HG03558 (cell line): ENCODE measurements around the gene TNFSF15.
A peak's percentile ranks its signal among the peaks of the same experiment; 100 is the strongest.

Source experiments
- ATAC-seq: cut with Tn5 transposase; IDR thresholded peaks from one replicate; pipeline ENCODE4 v1.9.1; 2021; ENCODE audit warnings: moderate number of reproducible peaks; ENCODE audit not compliant: unreplicated experiment; ENCODE audit errors: extremely low read depth

TNFSF15 gene

DNA sequence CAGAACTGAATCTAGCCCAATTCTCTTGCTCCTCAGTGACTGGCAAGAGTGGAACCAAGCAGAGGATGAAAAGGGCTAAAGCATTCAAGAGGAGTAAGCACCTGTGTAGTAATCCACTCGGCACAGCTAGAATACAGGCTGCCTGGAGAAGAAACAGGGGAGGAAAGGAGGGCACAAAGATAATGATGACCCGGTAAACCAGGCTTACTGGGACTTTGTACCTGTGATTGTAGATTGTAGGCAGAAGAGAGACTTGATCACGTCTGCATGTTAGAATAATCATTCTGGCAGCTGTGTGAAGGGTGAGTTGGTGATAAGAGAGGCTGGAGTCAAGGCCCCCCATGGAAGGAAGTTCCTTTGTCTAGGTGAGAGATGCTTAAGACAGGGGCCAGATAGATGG, 20.6 kb upstream of the TNFSF15 start:
- ATAC-seq = no peak

DNA sequence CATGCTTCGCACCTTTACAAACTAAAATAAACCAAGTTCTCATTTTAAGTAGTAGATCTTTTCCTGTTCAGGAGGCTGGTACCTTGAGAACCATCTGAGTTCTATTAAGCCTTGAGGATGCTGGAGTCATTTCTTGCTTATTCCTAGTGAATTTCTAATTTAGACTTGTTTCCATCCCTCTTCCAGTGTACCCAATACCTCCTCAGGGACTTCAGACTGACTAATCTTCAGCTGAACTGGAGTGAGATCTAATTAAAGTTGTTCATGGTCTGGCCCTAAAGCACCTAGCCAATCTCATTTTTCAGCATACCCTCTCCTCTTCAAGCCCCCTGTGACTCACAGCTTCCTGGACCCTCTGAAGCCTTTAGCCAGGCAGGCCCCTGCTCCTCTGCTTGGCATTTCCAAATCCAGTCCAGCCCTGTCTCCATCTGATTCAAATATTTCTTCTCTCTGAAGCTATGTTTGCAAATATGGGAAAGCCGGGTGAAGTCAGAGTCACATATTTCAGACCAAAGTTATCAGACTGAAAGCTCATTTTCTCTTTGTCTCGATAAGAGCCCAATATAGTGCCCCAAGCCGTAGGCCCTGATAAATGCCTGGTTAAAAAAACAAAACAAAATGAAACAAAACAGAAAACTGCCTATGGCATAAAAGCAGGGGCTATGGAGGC, 19.4 kb upstream of the TNFSF15 start:
- no peak for ATAC-seq

DNA sequence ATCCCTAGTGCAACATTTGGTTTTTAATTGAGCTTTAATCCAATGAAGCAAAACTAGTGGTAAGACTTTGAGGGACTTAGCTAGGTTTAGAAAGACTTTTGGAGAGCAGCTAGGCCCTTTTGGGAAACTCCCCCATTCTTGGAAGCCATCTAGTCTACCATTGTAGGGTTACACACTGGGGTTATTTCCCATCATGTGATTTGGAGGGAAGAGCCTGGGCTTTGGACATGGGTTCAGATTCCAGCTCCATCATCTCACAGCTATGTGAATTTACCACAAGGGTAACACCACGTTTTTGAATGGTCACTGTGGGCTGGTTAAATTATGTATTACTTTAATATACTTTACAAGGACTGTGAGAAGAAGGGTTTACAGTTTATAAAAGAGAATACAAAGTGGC, 18.3 kb upstream of the TNFSF15 start:
- no peak for ATAC-seq

DNA sequence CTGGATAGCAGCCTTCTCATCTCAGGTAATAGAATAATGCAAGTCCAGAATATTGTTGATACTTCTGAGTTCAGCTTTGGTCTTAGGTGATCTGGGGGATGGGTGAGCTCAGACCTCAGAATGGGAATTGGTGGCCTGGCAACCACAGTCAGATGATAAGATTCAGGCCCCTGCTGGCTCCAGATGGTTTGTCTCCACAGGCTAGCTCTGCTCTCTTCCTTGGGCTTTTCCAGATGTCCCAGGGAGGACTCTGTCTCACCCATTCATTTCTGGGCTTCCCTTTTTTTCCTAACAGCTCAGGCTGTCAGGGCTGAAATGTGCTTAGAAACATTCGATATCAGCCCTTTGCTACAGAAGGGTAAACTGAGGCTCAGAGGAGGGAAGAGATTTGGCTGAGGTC, 17.6 kb upstream of the TNFSF15 start:
- no peak for ATAC-seq

DNA sequence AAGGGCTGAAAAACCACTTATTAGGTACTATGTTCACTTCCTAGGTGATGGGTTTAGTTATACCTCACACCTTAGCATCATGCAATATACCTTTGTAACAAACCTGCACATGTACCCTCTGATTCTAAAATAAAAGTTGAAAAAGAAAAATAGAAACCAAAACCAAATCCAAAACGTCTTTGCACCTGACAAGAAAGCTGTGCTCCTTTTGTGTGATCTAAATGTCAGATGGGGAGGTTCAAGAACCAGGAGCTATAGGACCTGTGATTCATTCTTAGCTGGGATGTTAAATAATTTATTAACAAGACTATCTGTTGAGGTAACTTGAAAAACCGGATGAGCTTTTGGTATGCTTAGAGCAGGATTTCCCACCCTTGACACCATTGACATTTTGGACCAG, 16.9 kb upstream of the TNFSF15 start:
- ATAC-seq = no peak

DNA sequence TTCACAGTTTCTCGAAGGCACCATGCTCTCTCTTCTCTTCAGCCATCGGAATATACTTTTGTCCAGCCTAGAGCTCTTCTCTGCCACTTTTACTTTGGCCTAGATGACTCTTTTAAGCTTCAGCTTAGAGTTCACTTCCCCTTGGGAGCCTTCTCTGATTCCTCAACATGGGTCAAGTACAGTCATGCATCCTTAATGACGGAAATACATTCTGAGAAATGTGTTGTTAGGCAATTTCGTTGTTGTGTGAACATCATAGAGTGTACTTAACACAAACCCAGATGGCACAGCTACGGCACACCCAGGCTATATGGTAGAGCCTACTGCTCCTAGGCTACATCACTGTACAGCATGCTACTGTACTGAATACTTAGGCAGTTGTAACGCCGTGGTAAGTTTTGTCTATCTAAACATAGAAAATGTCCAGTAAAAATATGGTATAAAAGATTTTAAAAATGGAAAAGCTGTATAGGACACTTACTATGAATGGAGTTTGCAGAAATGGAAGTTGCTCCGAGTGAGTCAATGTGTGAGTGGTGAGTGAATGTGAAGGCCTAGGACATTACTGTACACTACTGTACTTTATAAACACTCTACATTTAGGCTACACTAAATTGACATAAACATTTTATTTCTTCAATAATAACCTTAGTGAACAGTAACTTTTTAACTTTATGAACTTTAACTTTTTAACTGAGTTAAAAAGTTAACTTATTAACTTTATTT, 15.1 kb upstream of the TNFSF15 start:
- ATAC-seq = no peak

DNA sequence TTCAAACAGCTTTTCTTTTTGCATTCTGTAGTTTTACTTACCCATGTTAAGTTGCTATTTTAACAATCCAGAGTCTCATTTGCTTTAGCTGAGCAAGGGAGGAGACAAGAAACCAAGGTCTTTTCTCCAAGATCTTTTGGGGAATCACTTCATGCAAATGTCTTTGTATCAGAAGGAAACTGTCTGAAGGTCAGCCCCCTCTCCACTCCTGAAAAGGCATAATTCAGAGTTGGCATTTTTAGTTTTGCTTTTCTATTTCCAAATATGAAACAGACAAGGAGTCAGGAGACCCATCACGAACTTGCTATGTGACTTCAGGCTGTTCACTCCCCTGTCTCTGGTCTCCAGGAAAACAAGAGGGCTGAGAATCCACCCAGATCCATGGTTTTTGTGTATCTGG, 12.3 kb upstream of the TNFSF15 start:
- ATAC-seq = no peak

DNA sequence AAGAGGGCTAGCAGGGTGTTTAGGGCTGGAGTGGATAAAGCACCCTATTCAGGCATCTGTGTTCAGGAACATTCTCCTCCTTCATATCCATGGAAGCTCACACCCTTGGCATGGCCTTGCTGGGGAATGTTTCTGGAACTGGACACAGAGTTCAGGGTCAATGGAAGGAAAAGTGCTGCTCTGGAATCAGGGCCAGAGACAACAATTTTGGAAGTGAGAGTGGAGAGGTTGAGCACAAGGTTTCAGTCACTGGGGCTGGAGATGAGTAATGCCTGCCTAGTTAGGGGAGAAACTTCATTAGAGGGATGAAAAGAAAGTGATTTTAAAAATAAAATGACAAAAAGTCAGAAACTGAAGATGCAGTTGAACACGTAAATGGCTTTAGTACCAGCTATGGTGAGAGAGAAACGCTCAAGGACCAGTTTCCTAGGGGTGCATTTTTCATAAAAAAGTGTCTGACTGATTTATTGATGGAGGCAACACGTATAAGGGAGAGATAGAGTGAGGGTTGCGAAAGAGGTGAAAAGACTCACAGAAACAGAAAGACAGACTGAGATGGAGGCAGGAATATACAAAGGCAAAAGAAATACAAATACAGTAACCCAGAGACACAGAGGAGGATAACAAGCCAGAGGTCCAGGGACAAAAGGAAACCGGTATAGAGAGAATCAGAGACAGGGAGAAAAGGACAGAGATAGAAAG, 8.0 kb upstream of the TNFSF15 start:
- ATAC-seq = no peak

DNA sequence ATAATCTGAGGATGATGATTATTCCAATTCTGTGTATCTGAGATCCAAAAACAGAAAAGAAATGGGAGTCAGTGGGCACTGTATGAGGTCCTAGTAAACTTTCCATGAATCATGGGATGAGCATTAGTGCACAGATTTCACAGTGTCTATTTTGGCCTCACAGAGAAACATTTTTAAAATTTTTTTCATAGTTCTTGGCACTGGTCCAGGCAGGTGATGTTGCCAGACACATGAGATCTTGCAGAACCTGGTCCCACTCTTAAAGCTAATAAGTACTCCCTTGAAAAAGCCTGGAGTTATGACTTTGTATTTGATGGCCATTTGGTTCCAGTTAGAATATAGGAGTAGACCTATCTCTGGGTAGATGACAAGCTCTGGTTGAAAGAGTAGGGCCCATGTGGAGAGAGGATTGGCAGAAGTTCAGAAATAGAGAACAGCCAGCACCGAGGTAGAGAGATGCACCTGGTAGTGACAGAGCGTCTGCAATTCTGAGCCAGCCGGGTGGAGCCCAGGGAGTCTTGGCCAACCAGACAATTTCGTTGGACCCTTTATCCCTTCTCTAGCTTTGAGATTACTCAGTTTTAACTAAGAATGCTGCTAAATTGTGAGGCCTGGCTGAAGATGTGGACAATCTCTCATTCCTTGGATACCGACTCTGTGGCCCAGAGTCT, 6.3 kb upstream of the TNFSF15 start:
- ATAC-seq = no peak

DNA sequence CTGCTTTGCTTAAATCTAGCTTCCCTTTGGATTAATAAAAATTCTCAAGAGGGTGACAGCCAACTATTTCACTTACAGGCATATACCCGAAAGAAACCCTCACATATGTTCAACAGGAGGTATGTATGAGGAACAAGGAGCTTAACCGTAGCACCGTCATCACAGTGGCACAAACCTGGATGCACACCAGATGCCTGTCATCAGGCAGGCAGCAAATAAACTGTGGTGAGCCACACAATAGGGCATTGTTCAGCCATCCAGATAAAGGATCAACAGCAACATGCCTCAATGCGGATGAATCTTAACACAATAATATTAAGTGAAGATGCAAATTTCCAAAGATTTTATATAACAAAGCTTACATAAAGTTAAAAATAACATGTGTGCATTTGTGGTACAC, 5.5 kb upstream of the TNFSF15 start:
- no peak for ATAC-seq

DNA sequence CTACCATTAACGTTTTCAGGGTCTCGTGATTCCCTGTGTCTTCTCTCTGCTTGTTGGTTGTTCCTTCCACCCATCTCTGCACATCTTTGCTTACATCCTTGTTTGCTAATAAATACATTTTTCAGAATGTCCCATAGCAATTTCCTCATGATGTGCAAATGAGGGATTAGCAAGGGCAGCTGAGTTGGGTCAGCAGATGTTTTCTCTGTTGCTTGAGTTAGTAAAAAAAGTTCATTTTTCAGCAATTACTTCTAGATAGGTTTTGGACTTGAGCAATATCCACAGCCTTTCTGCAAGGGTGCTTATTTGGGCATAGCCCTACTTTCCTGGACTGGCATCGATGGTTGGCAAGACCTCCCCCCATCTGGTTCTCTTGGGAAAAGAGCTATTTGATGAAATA, 4.8 kb upstream of the TNFSF15 start:
- ATAC-seq = no peak

DNA sequence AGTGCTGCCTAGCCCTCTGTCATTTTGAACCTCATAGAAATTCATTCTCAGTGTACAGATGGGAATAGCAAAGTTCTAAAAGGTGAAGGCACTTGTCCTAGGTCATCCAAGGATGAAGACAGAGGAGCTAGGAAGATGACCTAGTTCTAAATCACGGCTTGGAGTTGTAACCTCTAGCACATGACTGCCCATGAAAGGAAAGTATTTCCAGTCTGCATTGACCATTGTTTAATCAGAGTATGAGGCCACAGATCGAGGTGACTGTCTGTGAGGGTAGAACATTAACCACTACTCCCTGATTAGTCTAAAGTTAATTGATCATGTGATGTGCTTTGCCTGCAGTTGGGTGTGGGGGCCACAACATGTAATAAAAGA, 674 bp upstream of the TNFSF15 start:
- ATAC-seq = peak; percentile 31

DNA sequence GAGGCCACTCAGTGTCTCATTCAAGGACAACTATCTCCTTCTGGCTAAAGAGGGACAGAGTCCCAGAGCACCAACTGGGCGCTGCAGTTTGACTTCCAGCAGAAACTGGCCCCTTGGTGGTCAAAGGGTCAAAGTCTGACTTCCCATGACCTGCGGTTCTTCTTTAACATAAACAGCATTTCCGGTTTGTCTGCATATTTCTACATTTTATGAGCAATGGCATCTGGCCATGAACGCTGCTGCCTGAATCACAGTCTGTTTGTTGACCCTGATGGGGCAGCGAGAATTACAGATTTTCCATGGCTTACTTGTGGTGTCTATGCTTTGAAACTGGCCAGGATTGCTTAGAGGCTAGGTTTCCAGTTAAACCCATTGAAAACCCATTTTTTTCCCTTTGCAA, 1.3 kb downstream of the TNFSF15 start:
- no peak for ATAC-seq

DNA sequence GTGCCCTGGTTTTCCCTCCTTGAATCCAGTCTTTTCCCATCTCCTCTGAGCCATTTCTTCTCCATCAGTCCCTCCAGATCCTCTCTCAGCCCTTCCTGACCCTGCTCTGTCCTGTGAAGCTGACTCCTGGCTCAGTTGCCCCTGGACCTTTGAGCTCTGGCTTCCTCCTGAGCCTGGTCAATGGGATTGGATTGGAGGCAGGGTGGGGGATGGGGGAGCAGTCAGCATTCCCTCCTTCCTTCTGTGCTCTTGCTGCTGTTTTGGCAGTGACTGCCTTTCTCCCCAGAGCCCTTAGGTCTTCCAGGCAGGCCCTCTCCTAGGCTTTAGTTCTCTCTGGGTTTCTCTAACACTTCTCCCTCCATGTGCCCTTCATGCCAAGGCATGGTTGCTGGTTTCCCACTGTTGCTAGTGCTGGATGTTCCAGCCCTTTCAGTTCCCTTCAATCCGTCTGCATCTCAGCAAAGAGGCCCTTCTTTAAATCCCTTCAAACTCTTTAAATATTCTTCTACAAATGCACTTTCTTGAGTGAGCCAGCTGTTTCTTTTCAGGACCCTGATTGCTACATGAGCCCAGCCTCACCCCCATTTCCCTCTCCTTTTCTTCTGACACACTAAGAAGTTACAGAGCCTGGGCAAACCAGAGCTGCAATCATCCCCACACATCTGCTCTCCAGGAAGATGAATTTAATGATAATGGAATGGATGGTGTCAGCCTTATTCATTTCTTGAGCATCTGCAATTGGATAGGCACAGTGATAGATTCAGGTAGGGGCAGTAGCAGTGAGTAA, 2.2 kb downstream of the TNFSF15 start:
- ATAC-seq = no peak

DNA sequence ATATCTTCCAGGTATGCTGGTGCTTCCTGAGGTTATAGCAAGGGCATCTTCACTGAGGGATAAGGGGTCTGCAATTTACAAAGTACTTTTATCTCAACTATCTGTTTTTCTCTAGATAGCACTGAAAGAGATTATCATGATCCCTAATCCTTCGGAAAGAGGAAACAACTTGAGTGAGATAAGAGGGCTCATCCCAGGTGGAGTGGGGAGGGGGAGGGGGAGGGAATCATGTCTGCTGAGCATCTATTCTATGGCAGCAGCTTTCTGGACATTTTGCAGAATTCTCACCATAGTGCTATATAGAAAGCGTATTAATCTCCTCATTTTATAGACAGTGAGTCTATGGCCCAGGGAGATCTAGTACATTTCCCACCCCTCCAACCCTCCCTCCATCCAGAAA, 5.9 kb downstream of the TNFSF15 start:
- no peak for ATAC-seq

DNA sequence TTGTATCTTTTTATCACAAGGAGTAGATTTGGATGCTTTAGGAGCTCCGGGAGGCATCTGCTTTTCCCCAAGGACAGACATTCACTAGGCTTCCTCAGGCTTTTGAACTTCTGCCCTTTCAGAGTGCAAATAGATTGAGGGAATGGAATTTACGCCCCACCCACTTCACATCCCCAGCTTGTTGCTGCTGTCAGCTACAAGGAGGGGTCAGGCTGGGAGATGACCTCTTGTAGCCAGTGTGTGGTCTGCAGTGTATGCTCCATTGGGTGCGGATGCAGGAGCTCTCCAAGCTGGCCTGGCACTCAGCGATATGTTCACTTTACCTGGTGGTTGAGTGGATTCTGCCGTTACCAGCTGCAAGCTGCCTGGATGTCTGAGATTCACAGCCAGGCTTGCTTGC, 6.4 kb downstream of the TNFSF15 start:
- no peak for ATAC-seq

DNA sequence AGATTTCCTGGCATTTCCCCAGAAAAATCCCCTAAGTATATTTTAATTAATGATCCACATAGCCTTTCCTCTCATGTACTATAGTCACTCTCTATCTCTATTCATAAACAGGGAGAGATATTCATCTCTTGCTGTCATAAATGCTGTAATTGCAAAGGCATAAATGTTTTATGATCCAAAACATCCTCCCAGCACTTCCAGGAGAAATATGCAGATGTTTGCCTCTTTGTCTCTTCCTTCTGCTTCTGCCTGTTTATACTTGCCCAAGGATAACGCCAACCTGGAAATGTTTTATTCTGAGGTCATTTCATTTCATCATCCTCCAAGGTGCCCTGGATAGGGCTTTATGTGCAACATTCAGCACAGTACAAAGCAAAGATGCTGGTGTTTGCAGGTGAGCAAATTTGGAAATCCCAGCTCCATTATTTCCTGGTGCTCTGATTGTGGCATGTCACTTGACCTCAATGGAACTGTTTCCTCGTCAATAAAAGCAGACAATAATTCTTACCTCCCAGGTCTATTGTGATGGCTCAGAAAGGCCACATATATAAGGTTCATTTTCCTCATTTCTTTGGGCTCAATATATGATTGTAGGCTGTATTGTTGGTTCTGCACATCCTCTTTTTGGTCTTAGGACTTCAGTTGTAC, 6.9 kb downstream of the TNFSF15 start:
- no peak for ATAC-seq

DNA sequence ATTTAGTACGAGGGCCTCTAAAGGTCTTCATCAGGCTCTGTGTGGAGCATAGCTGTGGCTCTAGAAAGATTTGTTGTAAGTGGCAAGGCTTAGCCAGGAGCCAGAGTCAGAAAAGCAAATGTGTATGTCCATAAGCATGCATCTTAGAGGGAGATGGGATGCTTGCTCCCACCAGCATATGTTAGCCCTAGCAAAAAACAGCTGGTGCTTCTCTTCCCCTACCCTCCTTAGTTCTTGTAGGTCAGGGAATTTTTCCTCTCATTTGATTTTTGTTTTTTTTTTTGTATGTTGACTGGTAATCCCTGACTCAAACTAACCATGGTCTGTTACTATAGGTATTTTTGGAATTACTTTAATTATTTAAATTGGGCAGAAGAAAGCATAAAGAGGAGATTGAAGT, 7.7 kb downstream of the TNFSF15 start:
- no peak for ATAC-seq

DNA sequence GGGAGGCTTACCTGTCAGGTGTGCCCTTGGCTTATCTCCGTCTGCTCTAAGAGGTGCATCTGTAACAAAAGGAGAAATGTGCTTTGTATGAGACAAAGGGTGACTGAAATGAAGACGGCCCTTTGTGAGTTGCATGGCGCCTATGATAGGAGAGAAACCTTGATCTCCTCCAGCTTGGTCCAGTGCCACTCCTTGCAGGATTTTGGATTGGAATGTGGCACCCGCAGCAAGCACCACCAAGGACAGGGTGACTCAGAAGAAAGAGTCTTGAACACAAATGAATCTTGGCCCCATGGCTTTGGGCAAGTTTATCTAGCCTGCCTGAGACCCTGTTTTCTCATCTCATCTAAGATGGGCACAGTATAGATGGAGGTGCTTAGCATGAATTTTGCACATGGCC, 13.4 kb downstream of the TNFSF15 start:
- ATAC-seq = no peak

DNA sequence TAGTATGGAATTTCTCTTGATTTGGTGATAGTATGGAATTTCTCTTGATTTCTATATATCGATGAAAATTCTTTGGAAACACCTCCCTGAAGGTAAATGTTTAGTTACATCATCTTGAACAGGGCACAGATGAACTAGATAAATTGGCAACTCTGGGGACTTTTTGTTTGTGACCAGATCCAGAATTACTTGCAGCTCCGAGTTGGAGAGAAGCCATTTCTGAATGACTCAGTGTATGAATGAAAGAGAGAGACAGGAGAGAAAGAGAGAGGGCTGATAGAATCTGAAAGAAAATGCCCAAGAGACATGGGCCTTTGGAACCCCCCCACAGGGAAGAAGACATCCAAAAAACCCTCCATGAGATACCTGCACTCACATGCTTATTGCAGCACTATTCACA, 14.1 kb downstream of the TNFSF15 start:
- ATAC-seq = no peak
